ENCODE results near the gene HIPK3. TPM values are rescaled to one million over a fixed set of nuclear protein-coding genes. Genes with fewer than 3 reads are reported as not detected.
A peak's percentile ranks its signal among the peaks of the same experiment; 100 is the strongest.

The HIPK3 gene
- total and polyA plus RNA-seq, 7 donors = 10.6 to 417 (median 277) TPM

- no peak overlapping the region for H3K4me3 ChIP-seq
- no peak overlapping the region for H3K27ac ChIP-seq
- no peaks in the 10 kb centered on the region for H3K9me3 ChIP-seq
- no peaks in the 10 kb centered on the region for H3K36me3 ChIP-seq
- intact Hi-C loops (cut with DNase I) = no loop called here
- no peak for TF ChIP-seq POLR2AphosphoS5 (IDR thresholded peaks at IDR 0.05)
- no peak for TF ChIP-seq POLR2A (IDR thresholded peaks at IDR 0.05)
- TF ChIP-seq CTCF (IDR thresholded peaks at IDR 0.05) = no peak
- no peak for TF ChIP-seq EP300 (IDR thresholded peaks at IDR 0.05)
- no peaks in the 10 kb centered on the region for H3K27me3 ChIP-seq
- no peak for DNase-seq
- H3K4me1 ChIP-seq = peaks cover 0 to 95% (median 76%) of the 10 kb centered on the region in 4 donors
Observed at GRCh38 chr11:33264926-33265325, 7.7 kb downstream of the HIPK3 start.

GRCh38 chr11:33266393-33267215 is 9.4 kb downstream of the HIPK3 start:
- peaks cover 0 to 96% (median 73%) of the 10 kb centered on the region in 4 donors for H3K4me1 ChIP-seq
- no peak overlapping the region for H3K4me3 ChIP-seq
- no peaks in the 10 kb centered on the region for H3K36me3 ChIP-seq
- 66 to 69% methylated on average over 8 of the region's 8 CpGs for WGBS, 2 donors
- H3K27me3 ChIP-seq = no peaks in the 10 kb centered on the region
- DNase-seq = no peak
- TF ChIP-seq POLR2A (IDR thresholded peaks at IDR 0.05) (no peak), CTCF (IDR thresholded peaks at IDR 0.05) (no peak), POLR2AphosphoS5 (IDR thresholded peaks at IDR 0.05) (no peak), EP300 (IDR thresholded peaks at IDR 0.05) (no peak)
- intact Hi-C loops (cut with DNase I) = no loop called here
- no peaks in the 10 kb centered on the region for H3K9me3 ChIP-seq
- H3K27ac ChIP-seq = peak overlapping the region in 1 of 4 donors; percentile 11

- DNase-seq = no peak
- Histone ChIP-seq H3K27ac (peak overlapping the region in 1 of 4 donors; percentile 33), H3K27me3 (no peaks in the 10 kb centered on the region), H3K4me3 (no peak overlapping the region), H3K4me1 (peaks cover 0 to 86% (median 65%) of the 10 kb centered on the region in 4 donors), H3K36me3 (no peaks in the 10 kb centered on the region), H3K9me3 (no peaks in the 10 kb centered on the region)
- intact Hi-C loops (cut with DNase I) = no loop called here
- TF ChIP-seq POLR2A (IDR thresholded peaks at IDR 0.05) (no peak), EP300 (IDR thresholded peaks at IDR 0.05) (no peak), POLR2AphosphoS5 (IDR thresholded peaks at IDR 0.05) (no peak), CTCF (IDR thresholded peaks at IDR 0.05) (no peak)
- 48 to 78% methylated on average over 4 of the region's 4 CpGs for WGBS, 2 donors
Observed at GRCh38 chr11:33268945-33269540, 11.9 kb downstream of the HIPK3 start.

- Histone ChIP-seq H3K9me3 (no peaks in the 10 kb centered on the region), H3K4me1 (peaks cover 0 to 86% (median 67%) of the 10 kb centered on the region in 4 donors), H3K27me3 (no peaks in the 10 kb centered on the region), H3K27ac (peak overlapping the region in 1 of 4 donors; percentile 32), H3K4me3 (no peak overlapping the region), H3K36me3 (no peaks in the 10 kb centered on the region)
- intact Hi-C loops (cut with DNase I) = no loop called here
- 37 to 73% methylated on average over 6 of the region's 6 CpGs for WGBS, 2 donors
- DNase-seq = no peak
- no peak for TF ChIP-seq POLR2AphosphoS5 (IDR thresholded peaks at IDR 0.05)
- TF ChIP-seq POLR2A (IDR thresholded peaks at IDR 0.05) = no peak
- TF ChIP-seq CTCF (IDR thresholded peaks at IDR 0.05) = no peak
- TF ChIP-seq EP300 (IDR thresholded peaks at IDR 0.05) = no peak
Observed at GRCh38 chr11:33269822-33270221, 12.6 kb downstream of the HIPK3 start.

Data from sigmoid colon (tissue), 7 donors.